ENCODE measurements around the gene TADA2A.

DNA sequence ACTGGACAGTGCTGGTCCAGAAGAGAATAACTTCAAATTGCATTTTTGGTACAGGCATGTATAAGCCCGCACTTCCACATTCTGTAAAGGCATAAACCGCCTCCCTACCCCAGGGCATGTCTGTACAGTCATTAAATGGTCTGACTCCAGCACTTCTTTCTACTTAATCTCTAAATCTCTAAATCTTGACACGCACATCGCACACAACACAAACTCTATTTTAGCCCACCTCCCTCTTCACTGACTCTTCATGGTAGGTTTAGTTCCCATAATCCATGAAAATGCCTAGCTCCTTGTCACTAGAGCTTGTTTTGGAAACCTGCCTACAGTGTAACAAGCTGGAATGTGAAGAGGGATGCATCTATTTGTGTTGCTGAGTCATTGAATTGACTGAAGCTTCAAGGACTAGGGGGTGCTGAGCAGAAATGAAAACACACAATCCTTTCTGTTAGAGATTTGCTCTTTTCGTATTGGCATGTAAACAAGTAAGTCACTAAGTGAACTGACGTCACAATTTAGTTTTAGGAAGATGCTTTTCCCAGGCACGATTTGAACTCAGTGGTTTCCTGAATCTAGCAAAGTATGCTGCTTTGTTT lies 81.4 kb downstream of the TADA2A start:
- TF ChIP-seq, protein P1, sequence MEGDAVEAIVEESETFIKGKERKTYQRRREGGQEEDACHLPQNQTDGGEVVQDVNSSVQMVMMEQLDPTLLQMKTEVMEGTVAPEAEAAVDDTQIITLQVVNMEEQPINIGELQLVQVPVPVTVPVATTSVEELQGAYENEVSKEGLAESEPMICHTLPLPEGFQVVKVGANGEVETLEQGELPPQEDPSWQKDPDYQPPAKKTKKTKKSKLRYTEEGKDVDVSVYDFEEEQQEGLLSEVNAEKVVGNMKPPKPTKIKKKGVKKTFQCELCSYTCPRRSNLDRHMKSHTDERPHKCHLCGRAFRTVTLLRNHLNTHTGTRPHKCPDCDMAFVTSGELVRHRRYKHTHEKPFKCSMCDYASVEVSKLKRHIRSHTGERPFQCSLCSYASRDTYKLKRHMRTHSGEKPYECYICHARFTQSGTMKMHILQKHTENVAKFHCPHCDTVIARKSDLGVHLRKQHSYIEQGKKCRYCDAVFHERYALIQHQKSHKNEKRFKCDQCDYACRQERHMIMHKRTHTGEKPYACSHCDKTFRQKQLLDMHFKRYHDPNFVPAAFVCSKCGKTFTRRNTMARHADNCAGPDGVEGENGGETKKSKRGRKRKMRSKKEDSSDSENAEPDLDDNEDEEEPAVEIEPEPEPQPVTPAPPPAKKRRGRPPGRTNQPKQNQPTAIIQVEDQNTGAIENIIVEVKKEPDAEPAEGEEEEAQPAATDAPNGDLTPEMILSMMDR (IDR thresholded peaks at IDR 0.05) = no peak
- peak in 1 of 2 donors; percentile 21 for TF ChIP-seq POLR2A (IDR thresholded peaks at IDR 0.05)

Data from thyroid gland (tissue), 4 donors.